H1 (cell line): ENCODE measurements around the gene ANKUB1. TPM values are rescaled to one million over a fixed set of nuclear protein-coding genes. Genes with fewer than 3 reads are reported as not detected.

Experiments used
- CTCF ChIA-PET: fragments of 300-600 bp; sonication (Branson Sonifier 250); formaldehyde crosslinking; loops from one replicate; lab custom pipeline; 2021; ENCODE audit not compliant: partially characterized antibody; lab: Charles Lee
- POLR2A ChIA-PET: fragments of 300-600 bp; sonication (Branson Sonifier 250); formaldehyde crosslinking; loops from one replicate; lab custom pipeline; 2021; ENCODE audit warnings: inconsistent platforms; ENCODE audit not compliant: partially characterized antibody; lab: Charles Lee
- DNase-seq, 2 experiments: peaks; one replicate each; pipeline versions ENCODE4 v3.0.0 to v3.0.0-alpha.2; 2010 to 2022; ENCODE audit warnings: low spot score in 2 of 2, low read depth in 1 of 2, mixed read lengths in 1 of 2
- FAIRE-seq: peaks from 2 replicates; lab custom pipeline; 2011; peaks lifted over from hg19 to GRCh38; lab: Jason Lieb, UNC
- H2AFZ ChIP-seq: 2 replicates; pipeline ENCODE4 v1.8.1; 2012; ENCODE audit warnings: low read length, inconsistent platforms
- H2AK5ac ChIP-seq: 2 replicates; pipeline ENCODE4 v1.6.1; 2013; ENCODE audit warnings: low read depth, low read length
- H2BK120ac ChIP-seq: replicated peaks from 2 replicates; pipeline ENCODE3; 2013; ENCODE audit warnings: low read depth, low read length, inconsistent platforms
- H2BK12ac ChIP-seq: 2 replicates; pipeline ENCODE4 v1.6.1; 2013; ENCODE audit warnings: low read depth, low read length
- H2BK15ac ChIP-seq: 2 replicates; pipeline ENCODE4 v1.6.1; 2013; ENCODE audit warnings: low read length
- H2BK20ac ChIP-seq: 2 replicates; pipeline ENCODE4 v1.6.1; 2013; ENCODE audit warnings: low read length
- H2BK5ac ChIP-seq: 2 replicates; pipeline ENCODE4 v1.6.1; 2013; ENCODE audit warnings: low read depth, low read length
- H3K14ac ChIP-seq: 2 replicates; pipeline ENCODE4 v1.6.1; 2013; ENCODE audit warnings: inconsistent platforms; ENCODE audit not compliant: insufficient read length
- H3K18ac ChIP-seq: 2 replicates; pipeline ENCODE4 v1.6.1; 2013; ENCODE audit warnings: low read length; ENCODE audit errors: extremely low read depth
- H3K23ac ChIP-seq: 2 replicates; pipeline ENCODE4 v1.6.1; 2013; ENCODE audit warnings: inconsistent platforms; ENCODE audit not compliant: insufficient read length
- H3K23me2 ChIP-seq: 2 replicates; pipeline ENCODE4 v1.6.1; 2013; ENCODE audit warnings: low read depth, low read length
- H3K27ac ChIP-seq: 2 replicates; pipeline ENCODE4 v1.6.1; 2011; ENCODE audit warnings: low read depth, low read length, inconsistent platforms
- H3K27me3 ChIP-seq, 4 experiments: replicated peaks in 1 of 4; 1 replicate in 1 of 4; 2 replicates in 3 of 4; pipeline versions ENCODE4 v1.6.1 to v1.8.1; 2011 to 2013; ENCODE audit warnings: low read length in 3 of 4, mild to moderate bottlenecking in 3 of 4, inconsistent platforms in 2 of 4, mixed read lengths in 2 of 4, moderate library complexity in 1 of 4; ENCODE audit not compliant: control insufficient read depth in 3 of 4, insufficient read depth in 3 of 4; ENCODE audit errors: extremely low read depth in 1 of 4
- H3K36me3 ChIP-seq, 4 experiments: 2 replicates each; pipeline versions ENCODE4 v1.6.1 to v1.8.1; 2011 to 2013; ENCODE audit warnings: mild to moderate bottlenecking in 4 of 4, low read length in 3 of 4, moderate library complexity in 2 of 4, control low read depth in 1 of 4, inconsistent platforms in 1 of 4; ENCODE audit not compliant: insufficient read depth in 4 of 4, control insufficient read depth in 2 of 4
- H3K4ac ChIP-seq: replicated peaks from 2 replicates; pipeline ENCODE3; 2013; ENCODE audit warnings: low read length, low read depth, mixed read lengths, inconsistent platforms; ENCODE audit not compliant: insufficient read length
- H3K4me1 ChIP-seq, 4 experiments: replicated peaks in 1 of 4; 1 replicate in 1 of 4; 2 replicates in 3 of 4; pipeline versions ENCODE4 v1.6.1 to v1.8.1; 2011 to 2013; ENCODE audit warnings: low read length in 3 of 4, inconsistent platforms in 2 of 4, mixed read lengths in 1 of 4; ENCODE audit not compliant: insufficient read depth in 4 of 4, control insufficient read depth in 3 of 4
- H3K4me2 ChIP-seq, 2 experiments: 2 replicates each; pipeline versions ENCODE4 v1.6.1 to v1.8.1; 2011 to 2013; ENCODE audit warnings: low read depth in 2 of 2, low read length in 2 of 2, control low read depth in 1 of 2, inconsistent platforms in 1 of 2, mild to moderate bottlenecking in 1 of 2; ENCODE audit not compliant: insufficient read depth in 1 of 2
- H3K4me3 ChIP-seq, 4 experiments: fragments of 200-600, 300-600 bp in 1 of 4; sonication (generic), shearing (Covaris generic), sonication (Bioruptor Twin) in 1 of 4; 2 replicates each; pipeline versions ENCODE4 v1.5.1 to v1.8.1; 2011 to 2016; ENCODE audit warnings: low read length in 4 of 4, low read depth in 3 of 4, control low read depth in 2 of 4, inconsistent platforms in 2 of 4, mild to moderate bottlenecking in 2 of 4, mixed read lengths in 1 of 4, moderate library complexity in 1 of 4; ENCODE audit not compliant: insufficient read depth in 2 of 4; ENCODE audit errors: extremely low read depth in 1 of 4
- H3K56ac ChIP-seq: replicated peaks from 2 replicates; pipeline ENCODE3; 2013; ENCODE audit warnings: low read depth, mild to moderate bottlenecking, mixed read lengths, low read length, inconsistent platforms; ENCODE audit not compliant: insufficient read length
- H3K79me1 ChIP-seq: 2 replicates; pipeline ENCODE4 v1.6.1; 2013; ENCODE audit warnings: low read depth, low read length, control low read depth
- H3K79me2 ChIP-seq, 2 experiments: 2 replicates each; pipeline versions ENCODE4 v1.6.1 to v1.8.1; 2012 to 2013; ENCODE audit warnings: low read length in 2 of 2, mild to moderate bottlenecking in 2 of 2, inconsistent platforms in 1 of 2; ENCODE audit not compliant: insufficient read depth in 2 of 2, control insufficient read depth in 1 of 2
- H3K9ac ChIP-seq, 4 experiments: replicated peaks in 1 of 4; 1 replicate in 1 of 4; 2 replicates in 3 of 4; pipeline versions ENCODE4 v1.6.1 to v1.8.1; 2011 to 2013; ENCODE audit warnings: low read depth in 3 of 4, low read length in 3 of 4, control low read depth in 2 of 4, mild to moderate bottlenecking in 2 of 4, moderate library complexity in 2 of 4, inconsistent platforms in 1 of 4; ENCODE audit errors: extremely low read depth in 1 of 4
- H3K9me3 ChIP-seq, 2 experiments: 2 replicates each; pipeline versions ENCODE4 v1.6.1 to v1.8.1; 2012 to 2013; ENCODE audit warnings: mild to moderate bottlenecking in 2 of 2, moderate library complexity in 2 of 2, control low read depth in 1 of 2, inconsistent platforms in 1 of 2, low read depth in 1 of 2, low read length in 1 of 2, mixed read lengths in 1 of 2; ENCODE audit not compliant: insufficient read depth in 2 of 2
- H4K20me1 ChIP-seq, 2 experiments: replicated peaks in 1 of 2; 2 replicates each; pipeline versions ENCODE3 to v1.8.1; 2011 to 2013; ENCODE audit warnings: inconsistent platforms in 2 of 2, low read length in 2 of 2, mild to moderate bottlenecking in 1 of 2; ENCODE audit not compliant: insufficient read depth in 2 of 2, control insufficient read depth in 1 of 2
- H4K5ac ChIP-seq: 2 replicates; pipeline ENCODE4 v1.6.1; 2013; ENCODE audit warnings: low read length, low read depth, mixed read lengths, inconsistent platforms; ENCODE audit not compliant: insufficient read length
- H4K8ac ChIP-seq: 2 replicates; pipeline ENCODE4 v1.8.0; 2013; ENCODE audit warnings: mild to moderate bottlenecking, moderate library complexity, low read length, inconsistent platforms; ENCODE audit not compliant: insufficient read depth; ENCODE audit errors: extremely low read depth
- H4K91ac ChIP-seq: replicated peaks from 2 replicates; pipeline ENCODE3; 2013; ENCODE audit warnings: low read length, mixed read lengths, inconsistent platforms; ENCODE audit not compliant: insufficient read length
- ATF2 ChIP-seq: IDR thresholded peaks from 2 replicates; pipeline ENCODE4 v1.6.1; 2012; ENCODE audit warnings: low read length, inconsistent platforms
- EGR1 ChIP-seq: IDR thresholded peaks from 2 replicates; pipeline ENCODE4 v1.6.1; 2011; ENCODE audit warnings: low read depth, low read length, borderline replicate concordance
- NANOG ChIP-seq: IDR thresholded peaks from 2 replicates; pipeline ENCODE4 v1.6.1; 2011; ENCODE audit warnings: low read length, low read depth, mild to moderate bottlenecking, inconsistent platforms; ENCODE audit not compliant: insufficient read depth, poor library complexity, severe bottlenecking
- RBBP5 ChIP-seq: IDR thresholded peaks from 2 replicates; pipeline ENCODE4 v1.7.1; 2012; ENCODE audit warnings: low read depth, mild to moderate bottlenecking, inconsistent platforms, low read length, moderate library complexity, borderline replicate concordance
- SUZ12 ChIP-seq: fragments of 200-600 bp; sonication (generic); IDR thresholded peaks from 2 replicates; pipeline ENCODE4 v1.6.1; 2012; ENCODE audit warnings: mild to moderate bottlenecking, inconsistent platforms, low read length, moderate library complexity, mixed read lengths
- WGBS, 2 experiments: shearing (Covaris generic) in 1 of 2; methylation state at CpG; one replicate each; pipeline versions ENCODE4 v1.1.6 to v1.1.7; 2013 to 2015; ENCODE audit warnings: low lambda C conversion rate in 2 of 2, mixed read lengths in 2 of 2, inconsistent platforms in 1 of 2, low coverage in 1 of 2, missing lambda C conversion rate in 1 of 2; ENCODE audit not compliant: insufficient replicate concordance in 2 of 2, insufficient coverage in 1 of 2, insufficient read length in 1 of 2; ENCODE audit errors: extremely low coverage in 1 of 2, missing lambda C conversion rate in 1 of 2; 5-methylcytosine and 5-hydroxymethylcytosine counted together
- polyA plus RNA-seq, 7 experiments: library from polyadenylated mRNA; depleted of rRNA in 3 of 7; stranded (reverse) in 5 of 7; unstranded in 2 of 7; fragments of >200 nt in 5 of 7; fragments of 200-250 nt in 2 of 7; gene quantifications; 1 replicate in 5 of 7; 2 replicates in 1 of 7; 4 replicates in 1 of 7; pipeline versions ENCODE4 v1.2.1 to v1.2.3, GENCODE V29; 2011 to 2013; ENCODE audit warnings: missing spikeins in 2 of 7, mixed read lengths in 2 of 7
- total RNA-seq: library from RNA; stranded (reverse); fragmentation: NEBNext Ultra II Directional; extraction: Animal tissue kit (Norgen Biotek cat#: 25700); gene quantifications from 2 replicates; pipeline ENCODE4 v1.2.1, GENCODE V29; 2021

The ANKUB1 gene
- total and polyA plus RNA-seq, 2 of the 8 experiments (the other 6 are each of a cell fraction or from before 2014, with no cell fraction given): not detected

- Histone ChIP-seq H3K4me3 (no peak overlapping the region), H3K36me3 (no peaks in the 10 kb centered on the region), H3K56ac (no peak overlapping the region), H3K4ac (no peak overlapping the region), H4K20me1 (no peaks in the 10 kb centered on the region), H3K4me1 (no peaks in the 10 kb centered on the region), H3K4me2 (no peak overlapping the region), H3K9ac (no peak overlapping the region), H2BK20ac (no peak overlapping the region), H2BK12ac (no peak overlapping the region), H2BK15ac (no peak overlapping the region), H2BK5ac (no peak overlapping the region), H3K18ac (no peak overlapping the region), H3K9me3 (no peaks in the 10 kb centered on the region), H2AFZ (no peak overlapping the region), H4K8ac (no peak overlapping the region), H4K5ac (no peak overlapping the region), H3K79me1 (no peaks in the 10 kb centered on the region), H3K27me3 (no peaks in the 10 kb centered on the region), H3K23me2 (no peaks in the 10 kb centered on the region; the same call in 1 of the 2 replicates), H2BK120ac (no peak overlapping the region), H3K23ac (no peak overlapping the region), H4K91ac (no peak overlapping the region), H3K27ac (no peak overlapping the region), H2AK5ac (no peak overlapping the region), H3K79me2 (no peaks in the 10 kb centered on the region), H3K14ac (no peak overlapping the region)
- no peak for DNase-seq
- ChIA-PET POLR2A (no interaction called here), CTCF (interaction anchor here (0.7 kb wide), 1 partner anchor 1328 kb away, joined by 4 read pairs; no protein-coding TSS in a partner anchor)
- no peak for FAIRE-seq
- 91% methylated on average over 1 of the region's 1 CpG; no CpG with 5 or more reads in 1 of the 2 experiments for WGBS, 2 experiments
- no peak for TF ChIP-seq EGR1
- no peak for TF ChIP-seq NANOG
- TF ChIP-seq RBBP5: no peak
- TF ChIP-seq SUZ12: no peak
- no peak for TF ChIP-seq ATF2
Measured at GRCh38 chr3:149796026-149796425, 3.7 kb upstream of the ANKUB1 start.
